Superior temporal gyrus (tissue), 1 donor: ENCODE data around the gene MAD2L1BP.
A peak's percentile ranks its signal among the peaks of the same experiment; 100 is the strongest.

ENCODE experiments used
- DNase-seq: peaks from one replicate; pipeline ENCODE4 v3.0.0-alpha.2; 2016; ENCODE audit errors: extremely low spot score

MAD2L1BP gene

GRCh38 chr6:43667245-43668150 lies 31.9 kb downstream of the MAD2L1BP start:
- DNase-seq, result peak; percentile 87

GRCh38 chr6:43668151-43669028 lies 32.8 kb downstream of the MAD2L1BP start:
- peak; percentile 35 for DNase-seq

GRCh38 chr6:43669050-43669921 lies 33.6 kb downstream of the MAD2L1BP start:
- DNase-seq, result peak; percentile 35

GRCh38 chr6:43669922-43670622 lies 34.4 kb downstream of the MAD2L1BP start:
- DNase-seq, result no peak

GRCh38 chr6:43670623-43670986 lies 35.0 kb downstream of the MAD2L1BP start:
- DNase-seq, result no peak

GRCh38 chr6:43671011-43671800 lies 35.6 kb downstream of the MAD2L1BP start:
- DNase-seq, result no peak

GRCh38 chr6:43671801-43672690 lies 36.4 kb downstream of the MAD2L1BP start:
- no peak for DNase-seq

- no peak for DNase-seq
Observed at GRCh38 chr6:43673444-43674084, 37.9 kb downstream of the MAD2L1BP start.

- no peak for DNase-seq
Observed at GRCh38 chr6:43674291-43674690, 38.7 kb downstream of the MAD2L1BP start.

- no peak for DNase-seq
Observed at GRCh38 chr6:43674921-43675320, 39.3 kb downstream of the MAD2L1BP start.

- no peak for DNase-seq
Observed at GRCh38 chr6:43676962-43677606, 41.4 kb downstream of the MAD2L1BP start.

- no peak for DNase-seq
Observed at GRCh38 chr6:43677759-43678158, 42.1 kb downstream of the MAD2L1BP start.

GRCh38 chr6:43678341-43678740 lies 42.7 kb downstream of the MAD2L1BP start:
- DNase-seq, result no peak

- DNase-seq, result peak; percentile 29
Observed at GRCh38 chr6:43679057-43679456, 43.4 kb downstream of the MAD2L1BP start.

GRCh38 chr6:43680308-43681200 lies 44.9 kb downstream of the MAD2L1BP start:
- DNase-seq, result no peak

- no peak for DNase-seq
Observed at GRCh38 chr6:43681303-43681702, 45.7 kb downstream of the MAD2L1BP start.
